ENCODE results near the gene CACNG6.
A peak's percentile ranks its signal among the peaks of the same experiment; 100 is the strongest.
"Not testable (repeated sequence)": the region's sequence is repeated elsewhere in the genome, so short reads cannot be mapped to it uniquely, and the experiment has no call there.

CACNG6 gene

GRCh38 chr19:53947624-53948023 lies 43.8 kb upstream of the CACNG6 start:
- TF ChIP-seq ZFX (IDR thresholded peaks at IDR 0.05; ENCODE audit: borderline replicate concordance) (no peak), CTCF (IDR thresholded peaks at IDR 0.05) (peak; percentile 35)
- no peak overlapping the region for H3K27ac ChIP-seq

- not testable (repeated sequence) for H3K27ac ChIP-seq
Observed at GRCh38 chr19:53948611-53949010, 42.8 kb upstream of the CACNG6 start.

GRCh38 chr19:53951436-53951835 lies 40.0 kb upstream of the CACNG6 start:
- TF ChIP-seq ZFX (IDR thresholded peaks at IDR 0.05; ENCODE audit: borderline replicate concordance) (no peak), CTCF (IDR thresholded peaks at IDR 0.05) (no peak)
- no peak overlapping the region for H3K27ac ChIP-seq

GRCh38 chr19:53951947-53952346 lies 39.5 kb upstream of the CACNG6 start:
- no peak for TF ChIP-seq ZFX (IDR thresholded peaks at IDR 0.05; ENCODE audit: borderline replicate concordance)
- no peak for TF ChIP-seq CTCF (IDR thresholded peaks at IDR 0.05)
- H3K27ac ChIP-seq: no peak overlapping the region

- no peak for TF ChIP-seq CTCF (IDR thresholded peaks at IDR 0.05)
- no peak for TF ChIP-seq ZFX (IDR thresholded peaks at IDR 0.05; ENCODE audit: borderline replicate concordance)
- no peak overlapping the region for H3K27ac ChIP-seq
Observed at GRCh38 chr19:53953383-53953782, 38.1 kb upstream of the CACNG6 start.

GRCh38 chr19:53957448-53958167 lies 33.8 kb upstream of the CACNG6 start:
- H3K27ac ChIP-seq: no peak overlapping the region
- no peak for TF ChIP-seq ZFX (IDR thresholded peaks at IDR 0.05; ENCODE audit: borderline replicate concordance)
- TF ChIP-seq CTCF (IDR thresholded peaks at IDR 0.05): no peak

GRCh38 chr19:53958168-53958571 lies 33.3 kb upstream of the CACNG6 start:
- no peak for TF ChIP-seq ZFX (IDR thresholded peaks at IDR 0.05; ENCODE audit: borderline replicate concordance)
- TF ChIP-seq CTCF (IDR thresholded peaks at IDR 0.05): no peak
- no peak overlapping the region for H3K27ac ChIP-seq

Measured in 22Rv1 (cell line).